Peyer's patch (tissue), 4 donors: ENCODE data around the gene ATG4D.
"Not testable (repeated sequence)": the region's sequence is repeated elsewhere in the genome, so short reads cannot be mapped to it uniquely, and the experiment has no call there.

Experiments used
- CTCF ChIP-seq, 6 experiments: fragments of 450-650 bp in 4 of 6; fragments of 200-600 bp in 2 of 6; sonication (generic) in 1 of 6; IDR thresholded peaks; one replicate each; pipeline ENCODE4 v1.5.1; 2017 to 2019; ENCODE audit warnings: antibody characterized with exemption in 6 of 6, mild to moderate bottlenecking in 3 of 6, moderate library complexity in 1 of 6
- POLR2A ChIP-seq, 2 donors: fragments of 450-650 bp; IDR thresholded peaks; one replicate each; pipeline ENCODE4 v1.5.1; 2017; ENCODE audit warnings: antibody characterized with exemption in 2 of 2, mild to moderate bottlenecking in 2 of 2, moderate library complexity in 2 of 2

- TF ChIP-seq CTCF, POLR2A (IDR thresholded peaks at IDR 0.05): not testable (repeated sequence)
These were observed 4.7 kb upstream of the ATG4D start for GRCh38 chr19:10539016-10539415.
